ENCODE results near the gene NEUROD1.

Gene NEUROD1

GRCh38 chr2:181632733-181633401 lies 47.5 kb downstream of the NEUROD1 start:
- DNase-seq (ENCODE audit: low spot score) = no peak

- no peak for DNase-seq (ENCODE audit: low spot score)
These were observed 51.4 kb downstream of the NEUROD1 start for GRCh38 chr2:181628590-181629585.

GRCh38 chr2:181627545-181627944 lies 52.8 kb downstream of the NEUROD1 start:
- DNase-seq (ENCODE audit: low spot score) = no peak

GRCh38 chr2:181626671-181627070 lies 53.6 kb downstream of the NEUROD1 start:
- no peak for DNase-seq (ENCODE audit: low spot score)
